Caco-2 (cell line): ENCODE results near the gene DNAAF8. TPM values are rescaled to one million over a fixed set of nuclear protein-coding genes. Genes with fewer than 3 reads are reported as not detected.
"Not testable (repeated sequence)": the region's sequence is repeated elsewhere in the genome, so short reads cannot be mapped to it uniquely, and the experiment has no call there.

Source experiments
- BruUV-seq: library from RNA; stranded (reverse); fragments of 400-500 nt; replicated peaks from 2 replicates; lab custom pipeline; 2021; lab: Mats Ljungman, UMichigan
- CTCF ChIA-PET: fragments of 300-600 bp; sonication (Branson Sonifier 250); formaldehyde crosslinking; loops from one replicate; lab custom pipeline; 2022; ENCODE audit warnings: antibody characterized with exemption; lab: Charles Lee
- POLR2A ChIA-PET: fragments of 300-600 bp; sonication (Branson Sonifier 250); formaldehyde crosslinking; loops from one replicate; lab custom pipeline; 2022; ENCODE audit warnings: antibody characterized with exemption; lab: Charles Lee
- DNase-seq, 2 experiments: peaks; one replicate each; pipeline versions ENCODE4 v3.0.0 to v3.0.0-alpha.2; 2020 to 2022
- H3K27me3 ChIP-seq: replicated peaks from 2 replicates; pipeline ENCODE4 v1.6.0; 2011; ENCODE audit warnings: low read length; ENCODE audit not compliant: control insufficient read depth, insufficient read depth
- H3K36me3 ChIP-seq: 2 replicates; pipeline ENCODE4 v1.5.1; 2011; ENCODE audit warnings: low read length; ENCODE audit not compliant: control insufficient read depth, insufficient read depth
- H3K4me1 ChIP-seq: fragments of 250-450 bp; sonication (Bioruptor Pico); 2 replicates; pipeline ENCODE4 v1.5.1; 2020; ENCODE audit warnings: mild to moderate bottlenecking
- H3K4me3 ChIP-seq: 2 replicates; pipeline ENCODE4 v1.5.1; 2011; ENCODE audit warnings: low read depth, mild to moderate bottlenecking, control low read depth, low read length
- H3K9me3 ChIP-seq: fragments of 250-450 bp; sonication (Bioruptor Pico); 2 replicates; pipeline ENCODE4 v1.5.1; 2020; ENCODE audit warnings: mild to moderate bottlenecking, moderate library complexity
- H3K27ac Mint-ChIP-seq: one replicate; pipeline ENCODE4 v1.8.0; 2022; ENCODE audit warnings: mixed read lengths; ENCODE audit not compliant: unreplicated experiment
- H3K27me3 Mint-ChIP-seq: one replicate; pipeline ENCODE4 v1.8.0; 2022; ENCODE audit warnings: mixed read lengths; ENCODE audit not compliant: insufficient read depth, unreplicated experiment
- H3K36me3 Mint-ChIP-seq: one replicate; pipeline ENCODE4 v1.8.0; 2022; ENCODE audit warnings: mild to moderate bottlenecking, mixed read lengths; ENCODE audit not compliant: insufficient read depth, unreplicated experiment
- H3K4me1 Mint-ChIP-seq: one replicate; pipeline ENCODE4 v1.8.0; 2022; ENCODE audit warnings: low read depth, mixed read lengths; ENCODE audit not compliant: unreplicated experiment
- H3K4me3 Mint-ChIP-seq: one replicate; pipeline ENCODE4 v1.8.0; 2022; ENCODE audit warnings: mild to moderate bottlenecking, moderate library complexity, mixed read lengths; ENCODE audit not compliant: unreplicated experiment
- H3K9me3 Mint-ChIP-seq: one replicate; pipeline ENCODE4 v1.8.0; 2022; ENCODE audit warnings: mixed read lengths; ENCODE audit not compliant: unreplicated experiment
- intact Hi-C: fragments of 100-400 bp; cut with micrococcal nuclease; formaldehyde crosslinking; loops from one replicate; pipeline ENCODE4 v1.10.0; 2022; ENCODE audit not compliant: unreplicated experiment
- total RNA-seq: library from RNA; stranded (reverse); gene quantifications from 2 replicates; pipeline ENCODE4 v1.2.3, GENCODE V29; 2022
- TF ChIP-seq, protein P1 (sequence below), 2 experiments: fragments of 200-600 bp in 1 of 2; IDR thresholded peaks; 1 replicate in 1 of 2; 2 replicates in 1 of 2; pipeline versions ENCODE4 v1.5.1 to v1.8.0; 2011 to 2022; ENCODE audit warnings: antibody characterized with exemption in 1 of 2, control low read depth in 1 of 2, inconsistent platforms in 1 of 2, low read depth in 1 of 2, low read length in 1 of 2, mild to moderate bottlenecking in 1 of 2, moderate library complexity in 1 of 2; ENCODE audit not compliant: insufficient read depth in 1 of 2, severe bottlenecking in 1 of 2, unreplicated experiment in 1 of 2

Gene DNAAF8
- total RNA-seq, 1 experiment from 2014 or later: 0.54 TPM

DNA sequence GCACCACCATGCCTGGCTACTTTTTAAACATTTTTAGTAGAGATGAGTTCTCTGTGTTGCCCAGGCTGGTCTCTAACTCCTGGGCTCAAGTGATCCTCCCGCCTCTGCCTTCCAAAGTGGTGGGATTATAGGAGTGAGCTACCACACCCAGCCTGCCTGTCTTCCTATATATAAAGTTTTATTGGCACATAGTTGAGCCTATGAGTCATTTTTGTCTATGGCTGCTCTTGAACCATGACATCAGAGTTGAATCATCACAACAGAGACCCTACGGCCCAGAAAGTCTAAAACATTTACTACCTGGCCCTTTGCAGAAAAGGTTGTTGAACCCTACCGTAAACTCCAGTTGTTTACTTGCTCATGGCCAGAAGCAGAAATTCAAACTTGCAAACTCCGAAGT lies 45.9 kb downstream of the DNAAF8 start:
- Mint-ChIP-seq H3K9me3 (no peaks in the 10 kb centered on the region), H3K4me1 (no peaks in the 10 kb centered on the region), H3K27ac (no peak overlapping the region), H3K4me3 (no peak overlapping the region), H3K36me3 (no peaks in the 10 kb centered on the region), H3K27me3 (no peaks in the 10 kb centered on the region)
- Histone ChIP-seq H3K27me3 (no peaks in the 10 kb centered on the region), H3K36me3 (no peaks in the 10 kb centered on the region), H3K4me3 (no peak overlapping the region), H3K9me3 (no peaks in the 10 kb centered on the region), H3K4me1 (no peaks in the 10 kb centered on the region)
- TF ChIP-seq, protein P1, sequence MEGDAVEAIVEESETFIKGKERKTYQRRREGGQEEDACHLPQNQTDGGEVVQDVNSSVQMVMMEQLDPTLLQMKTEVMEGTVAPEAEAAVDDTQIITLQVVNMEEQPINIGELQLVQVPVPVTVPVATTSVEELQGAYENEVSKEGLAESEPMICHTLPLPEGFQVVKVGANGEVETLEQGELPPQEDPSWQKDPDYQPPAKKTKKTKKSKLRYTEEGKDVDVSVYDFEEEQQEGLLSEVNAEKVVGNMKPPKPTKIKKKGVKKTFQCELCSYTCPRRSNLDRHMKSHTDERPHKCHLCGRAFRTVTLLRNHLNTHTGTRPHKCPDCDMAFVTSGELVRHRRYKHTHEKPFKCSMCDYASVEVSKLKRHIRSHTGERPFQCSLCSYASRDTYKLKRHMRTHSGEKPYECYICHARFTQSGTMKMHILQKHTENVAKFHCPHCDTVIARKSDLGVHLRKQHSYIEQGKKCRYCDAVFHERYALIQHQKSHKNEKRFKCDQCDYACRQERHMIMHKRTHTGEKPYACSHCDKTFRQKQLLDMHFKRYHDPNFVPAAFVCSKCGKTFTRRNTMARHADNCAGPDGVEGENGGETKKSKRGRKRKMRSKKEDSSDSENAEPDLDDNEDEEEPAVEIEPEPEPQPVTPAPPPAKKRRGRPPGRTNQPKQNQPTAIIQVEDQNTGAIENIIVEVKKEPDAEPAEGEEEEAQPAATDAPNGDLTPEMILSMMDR (IDR thresholded peaks at IDR 0.05; ENCODE audit: insufficient read depth in 1 of 2, low read depth in 1 of 2, low read length in 1 of 2, severe bottlenecking in 1 of 2, unreplicated experiment in 1 of 2): no peak
- intact Hi-C loops: no loop called here
- ChIA-PET CTCF (interaction anchor here (0.6 kb wide), 1 partner anchor 155 kb away, joined by 3 read pairs; no protein-coding TSS in a partner anchor), POLR2A (no interaction called here)
- DNase-seq: no peak
- BruUV-seq: no TSS peak

DNA sequence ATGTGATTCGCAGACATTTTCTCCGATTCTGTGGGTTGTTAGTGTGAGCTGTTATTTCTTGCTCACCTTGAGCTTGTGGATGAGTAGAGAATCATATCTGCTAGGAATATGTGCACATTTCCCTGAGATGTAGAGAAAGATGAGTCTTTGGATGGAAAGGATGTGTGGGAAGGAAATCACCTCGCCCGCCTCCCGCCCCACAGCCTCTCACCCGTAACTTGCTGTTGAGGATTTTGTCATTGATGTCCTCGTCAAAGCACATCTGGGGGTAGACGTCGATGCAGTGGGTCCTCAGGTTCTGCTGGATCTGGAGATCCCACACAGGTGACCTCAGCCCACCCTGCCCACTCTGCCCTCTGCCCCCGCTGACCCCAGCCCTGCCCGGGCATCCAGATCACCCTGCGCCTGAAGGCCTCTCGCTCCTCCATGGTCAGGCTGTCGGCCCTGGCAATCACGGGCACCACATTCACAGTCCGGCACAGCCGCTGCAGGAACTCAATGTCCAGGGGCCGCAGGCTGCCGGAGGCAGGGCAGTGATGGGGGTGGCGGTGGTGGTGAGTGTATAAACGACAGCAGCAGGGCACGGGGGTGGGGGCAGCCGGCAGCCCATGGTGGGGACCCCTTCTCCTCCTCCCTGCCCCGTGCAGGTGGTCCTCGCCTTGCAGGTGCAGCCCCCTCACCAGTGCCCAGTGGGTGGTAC lies 49.1 kb downstream of the DNAAF8 start:
- ChIA-PET CTCF (no interaction called here), POLR2A (no interaction called here)
- Histone ChIP-seq H3K4me3 (no peak overlapping the region), H3K36me3 (no peaks in the 10 kb centered on the region), H3K9me3 (no peaks in the 10 kb centered on the region), H3K27me3 (no peaks in the 10 kb centered on the region), H3K4me1 (peaks cover 15% of the 10 kb centered on the region)
- TF ChIP-seq, protein P1 (IDR thresholded peaks at IDR 0.05; ENCODE audit: insufficient read depth in 1 of 2, low read depth in 1 of 2, low read length in 1 of 2, severe bottlenecking in 1 of 2, unreplicated experiment in 1 of 2): no peak
- Mint-ChIP-seq H3K27ac (no peak overlapping the region), H3K4me1 (peaks cover 8% of the 10 kb centered on the region), H3K36me3 (no peaks in the 10 kb centered on the region), H3K4me3 (no peak overlapping the region), H3K9me3 (no peaks in the 10 kb centered on the region), H3K27me3 (no peaks in the 10 kb centered on the region)
- intact Hi-C loops: no loop called here
- DNase-seq: no peak
- BruUV-seq: no TSS peak

DNA sequence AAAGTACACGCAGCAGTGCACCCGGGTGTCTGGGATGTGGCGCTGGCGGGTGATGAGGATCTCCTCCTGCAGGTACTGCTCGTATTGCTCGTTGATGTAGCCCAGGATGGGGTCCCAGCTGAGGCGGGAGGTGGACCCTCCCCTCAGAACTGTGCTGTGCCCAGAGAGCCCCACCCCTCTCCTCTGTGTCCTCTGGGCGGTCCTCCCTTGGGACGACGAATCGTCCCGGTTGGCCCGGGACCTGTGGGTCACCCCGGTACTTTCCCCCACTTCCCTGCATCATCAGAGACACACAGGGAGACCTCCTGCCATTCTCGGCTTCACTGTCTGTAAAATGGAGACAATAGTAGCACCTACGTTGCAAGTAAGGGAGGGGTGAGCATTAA lies 49.6 kb downstream of the DNAAF8 start:
- Histone ChIP-seq H3K36me3 (no peaks in the 10 kb centered on the region), H3K27me3 (no peaks in the 10 kb centered on the region), H3K9me3 (no peaks in the 10 kb centered on the region), H3K4me1 (peaks cover 21% of the 10 kb centered on the region), H3K4me3 (no peak overlapping the region)
- no peak for DNase-seq
- Mint-ChIP-seq H3K27ac (no peak overlapping the region), H3K36me3 (no peaks in the 10 kb centered on the region), H3K4me3 (no peak overlapping the region), H3K27me3 (no peaks in the 10 kb centered on the region), H3K9me3 (no peaks in the 10 kb centered on the region), H3K4me1 (peaks cover 12% of the 10 kb centered on the region)
- ChIA-PET POLR2A (no interaction called here), CTCF (no interaction called here)
- intact Hi-C loops: no loop called here
- TF ChIP-seq, protein P1 (IDR thresholded peaks at IDR 0.05; ENCODE audit: insufficient read depth in 1 of 2, low read depth in 1 of 2, low read length in 1 of 2, severe bottlenecking in 1 of 2, unreplicated experiment in 1 of 2): no peak
- no TSS peak for BruUV-seq

DNA sequence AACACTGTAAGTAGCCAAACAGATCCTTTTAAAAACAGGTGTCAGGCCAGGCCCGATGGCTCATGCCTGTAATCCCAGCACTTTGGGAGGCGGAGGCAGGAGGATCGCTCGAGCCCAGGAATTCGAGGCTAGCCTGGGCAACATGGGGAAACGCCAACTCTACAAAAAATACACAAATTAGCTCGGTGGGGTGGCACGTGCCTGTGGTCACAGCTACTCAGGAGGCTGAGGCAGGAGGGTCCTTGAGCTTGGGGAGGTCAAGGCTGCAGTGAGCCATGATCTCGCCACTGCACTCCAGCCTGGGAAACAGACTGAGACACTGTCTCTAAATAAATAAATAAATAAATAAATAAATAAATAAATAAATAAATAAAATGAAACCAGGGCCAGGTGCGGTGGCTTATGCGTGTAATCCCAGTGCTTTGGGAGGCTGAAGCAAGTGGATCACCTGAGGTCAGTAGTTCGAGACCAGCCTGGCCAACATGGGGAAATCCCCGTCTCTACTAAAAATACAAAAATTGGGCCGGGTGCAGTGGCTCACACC lies 50.2 kb downstream of the DNAAF8 start:
- H3K27me3 ChIP-seq, H3K36me3 ChIP-seq, H3K27me3 Mint-ChIP-seq, H3K36me3 Mint-ChIP-seq, CTCF ChIA-PET, H3K4me3 Mint-ChIP-seq, H3K4me3 ChIP-seq, BruUV-seq, H3K27ac Mint-ChIP-seq, H3K9me3 Mint-ChIP-seq, intact Hi-C loops, H3K9me3 ChIP-seq, POLR2A ChIA-PET, DNase-seq: not testable (repeated sequence)
- peaks cover 26% of the 10 kb centered on the region for H3K4me1 ChIP-seq
- peaks cover 12% of the 10 kb centered on the region for H3K4me1 Mint-ChIP-seq
